GM12878 (cell line): ENCODE measurements around the gene CDON. TPM values are rescaled to one million over a fixed set of nuclear protein-coding genes. Genes with fewer than 3 reads are reported as not detected.

Experiments
- ATAC-seq: fragments of 200-7000 bp; cut with Tn5 transposase; 3 replicates; pipeline ENCODE4 v1.9.1; 2020; ENCODE audit warnings: mild to moderate bottlenecking, moderate library complexity
- BruUV-seq: library from RNA; stranded (reverse); fragments of 400-500 nt; replicated peaks from 2 replicates; lab custom pipeline; 2021; lab: Mats Ljungman, UMichigan
- CTCF ChIA-PET: fragments of 300-600 bp; sonication (Branson Sonifier 250); formaldehyde crosslinking; extraction: SDS; loops from one replicate; lab custom pipeline; 2021; ENCODE audit warnings: inconsistent platforms; lab: Yijun Ruan, JAX
- POLR2A ChIA-PET: fragments of 350-600 bp; formaldehyde crosslinking; extraction: SDS; loops from one replicate; lab custom pipeline; 2021; ENCODE audit warnings: inconsistent platforms; lab: Charles Lee
- RAD21 ChIA-PET: fragments of 300-600 bp; sonication (Branson Sonifier 250); formaldehyde crosslinking; loops from one replicate; lab custom pipeline; 2023; ENCODE audit warnings: antibody characterized with exemption; ENCODE audit not compliant: unreplicated experiment; lab: Charles Lee
- SMC1A ChIA-PET: fragments of 300-600 bp; sonication (Branson Sonifier 250); formaldehyde crosslinking; loops from one replicate; lab custom pipeline; 2023; ENCODE audit not compliant: unreplicated experiment, uncharacterized antibody; lab: Charles Lee
- DNase-seq: peaks from one replicate; pipeline ENCODE4 v3.0.0-alpha.2; 2011; ENCODE audit warnings: low read depth, low spot score
- FAIRE-seq: peaks from 3 replicates; lab custom pipeline; 2011; peaks lifted over from hg19 to GRCh38; lab: Jason Lieb, UNC
- H2AFZ ChIP-seq: 2 replicates; pipeline ENCODE4 v1.6.0; 2011; ENCODE audit warnings: low read depth, low read length, control low read depth; ENCODE audit not compliant: control insufficient read depth
- H3K27ac ChIP-seq: 2 replicates; pipeline ENCODE4 v1.5.1; 2011; ENCODE audit warnings: control low read depth; ENCODE audit not compliant: control insufficient read depth, insufficient read depth
- H3K27me3 ChIP-seq, 2 experiments: replicated peaks in 1 of 2; 2 replicates each; pipeline versions ENCODE4 v1.6.0 to v1.6.1; 2011; ENCODE audit warnings: low read length in 1 of 2; ENCODE audit not compliant: control insufficient read depth in 2 of 2, insufficient read depth in 2 of 2
- H3K36me3 ChIP-seq, 2 experiments: 2 replicates each; pipeline ENCODE4 v1.5.1; 2011; ENCODE audit warnings: low read length in 1 of 2; ENCODE audit not compliant: control insufficient read depth in 2 of 2, insufficient read depth in 2 of 2
- H3K4me1 ChIP-seq: 2 replicates; pipeline ENCODE4 v1.6.1; 2011; ENCODE audit warnings: mild to moderate bottlenecking, low read length, moderate library complexity, mixed read lengths; ENCODE audit not compliant: control insufficient read depth, insufficient read depth
- H3K4me2 ChIP-seq: 2 replicates; pipeline ENCODE4 v1.6.0; 2011; ENCODE audit warnings: control low read depth; ENCODE audit not compliant: control insufficient read depth, insufficient read depth
- H3K4me3 ChIP-seq: fragments of 200-600 bp; sonication (generic); 2 replicates; pipeline ENCODE4 v1.5.1; 2016
- H3K79me2 ChIP-seq: 2 replicates; pipeline ENCODE4 v1.6.0; 2011; ENCODE audit warnings: low read length; ENCODE audit not compliant: control insufficient read depth, insufficient read depth
- H3K9ac ChIP-seq: 2 replicates; pipeline ENCODE4 v1.8.0; 2011; ENCODE audit warnings: low read length, control low read depth, mixed read lengths; ENCODE audit not compliant: control insufficient read depth, insufficient read depth
- H3K9me3 ChIP-seq: replicated peaks from 3 replicates; pipeline ENCODE4 v1.5.1; 2011; ENCODE audit warnings: mild to moderate bottlenecking, low read length; ENCODE audit not compliant: control insufficient read depth, insufficient read depth
- H4K20me1 ChIP-seq: 2 replicates; pipeline ENCODE4 v1.6.0; 2011; ENCODE audit not compliant: control insufficient read depth, insufficient read depth
- CHD1 ChIP-seq: IDR thresholded peaks from 2 replicates; pipeline ENCODE4 v1.6.1; 2012; ENCODE audit warnings: low read depth, low read length, improper control_type of control experiment
- CHD2 ChIP-seq: IDR thresholded peaks from 2 replicates; pipeline ENCODE4 v1.6.1; 2011; ENCODE audit warnings: low read depth, low read length, improper control_type of control experiment, borderline replicate concordance
- FOS ChIP-seq: IDR thresholded peaks from 3 replicates; pipeline ENCODE4 v1.6.1; 2011; ENCODE audit warnings: borderline replicate concordance; ENCODE audit not compliant: insufficient read length; ENCODE audit errors: extremely low read depth
- KDM1A ChIP-seq: fragments of 200-600 bp; sonication (generic); IDR thresholded peaks from 2 replicates; pipeline ENCODE4 v1.6.1; 2016; ENCODE audit warnings: borderline replicate concordance
- MTA3 ChIP-seq: IDR thresholded peaks from 2 replicates; pipeline ENCODE4 v1.6.1; 2012; ENCODE audit warnings: low read length, inconsistent platforms, borderline replicate concordance
- NBN ChIP-seq: fragments of 450-650 bp; IDR thresholded peaks from 2 replicates; pipeline ENCODE4 v1.6.1; 2016
- POLR2A ChIP-seq: IDR thresholded peaks from 2 replicates; pipeline ENCODE4 v1.6.1; 2011; ENCODE audit warnings: low read depth, mild to moderate bottlenecking, low read length
- RB1 ChIP-seq: fragments of 450-650 bp; formaldehyde crosslinking; IDR thresholded peaks from 2 replicates; pipeline ENCODE4 v1.6.1; 2017; ENCODE audit warnings: mild to moderate bottlenecking, borderline replicate concordance
- SREBF1 ChIP-seq: IDR thresholded peaks from 2 replicates; pipeline ENCODE4 v1.6.1; 2012; ENCODE audit warnings: mild to moderate bottlenecking, low read length
- SREBF2 ChIP-seq: IDR thresholded peaks from 2 replicates; pipeline ENCODE4 v1.6.1; 2012; ENCODE audit warnings: mild to moderate bottlenecking, low read length
- WGBS: methylation state at CpG from one replicate; pipeline ENCODE4 v1.1.6; 2016; ENCODE audit warnings: low lambda C conversion rate; ENCODE audit not compliant: insufficient replicate concordance, insufficient coverage; ENCODE audit errors: missing lambda C conversion rate; 5-methylcytosine and 5-hydroxymethylcytosine counted together
- in situ Hi-C: fragments of 300-500 bp; cut with MboI; formaldehyde crosslinking; loops from 9 replicates; pipeline ENCODE4 v1.14.3; 2018; ENCODE audit warnings: mixed read lengths
- intact Hi-C: fragments of 100-400 bp; cut with micrococcal nuclease; formaldehyde crosslinking; loops from one replicate; pipeline ENCODE4 v1.14.2; 2022; ENCODE audit not compliant: unreplicated experiment
- polyA plus RNA-seq, 11 experiments: library from polyadenylated mRNA; depleted of rRNA in 4 of 11; unstranded in 6 of 11; stranded (reverse) in 5 of 11; fragments of >200 nt; fragmentation: Nextera tagmentation in 4 of 11; fragmentation: Illumina TruSeq in 1 of 11; extraction: Ambion mirVana in 4 of 11; extraction: Trizol in 1 of 11; gene quantifications; 1 replicate in 1 of 11; 2 replicates in 10 of 11; pipeline versions ENCODE4 v1.2.1 to v1.2.3, GENCODE V29; 2011 to 2016; ENCODE audit warnings: inconsistent platforms in 2 of 11, missing spikeins in 2 of 11, low read depth in 1 of 11
- total RNA-seq, 4 experiments: library from RNA; depleted of rRNA in 3 of 4; stranded (reverse); fragments of >200 nt in 3 of 4; fragmentation: Illumina TruSeq in 1 of 4; extraction: Trizol in 1 of 4; gene quantifications; 2 replicates each; pipeline versions ENCODE4 v1.2.1 to v1.2.3, GENCODE V29; 2013 to 2021
- TF ChIP-seq, protein P1 (sequence below): IDR thresholded peaks from 2 replicates; pipeline ENCODE4 v1.6.1; 2011; ENCODE audit warnings: borderline replicate concordance, low read depth, mild to moderate bottlenecking, moderate library complexity, low read length; ENCODE audit not compliant: insufficient read depth, poor library complexity, severe bottlenecking
- TF ChIP-seq, protein P2 (sequence below): fragments of 150-350 bp; IDR thresholded peaks from 2 replicates; pipeline ENCODE4 v1.6.1; 2014; ENCODE audit warnings: mild to moderate bottlenecking, low read depth, low read length
- TF ChIP-seq, protein P3 (sequence below): IDR thresholded peaks from 2 replicates; pipeline ENCODE4 v1.6.1; 2011; ENCODE audit warnings: low read depth, low read length, improper control_type of control experiment, borderline replicate concordance
- TF ChIP-seq, protein P4 (sequence below): fragments of 450-650 bp; IDR thresholded peaks from 2 replicates; pipeline ENCODE4 v1.6.1; 2016; ENCODE audit warnings: mild to moderate bottlenecking
- TF ChIP-seq, protein P5 (sequence below): IDR thresholded peaks from 2 replicates; pipeline ENCODE4 v1.6.1; 2011; ENCODE audit warnings: low read depth, mild to moderate bottlenecking, low read length, moderate library complexity, borderline replicate concordance; ENCODE audit errors: extremely low read depth
- TF ChIP-seq, protein P6 (sequence below): fragments of 450-650 bp; formaldehyde crosslinking; IDR thresholded peaks from 2 replicates; pipeline ENCODE4 v1.4.0; 2020; ENCODE audit warnings: mild to moderate bottlenecking, moderate library complexity

CDON gene
- total and polyA plus RNA-seq, 10 of the 15 experiments (the other 5 are each of a cell fraction or from before 2014, with no cell fraction given): 0.07 to 4.2 (median 0.36) TPM

DNA sequence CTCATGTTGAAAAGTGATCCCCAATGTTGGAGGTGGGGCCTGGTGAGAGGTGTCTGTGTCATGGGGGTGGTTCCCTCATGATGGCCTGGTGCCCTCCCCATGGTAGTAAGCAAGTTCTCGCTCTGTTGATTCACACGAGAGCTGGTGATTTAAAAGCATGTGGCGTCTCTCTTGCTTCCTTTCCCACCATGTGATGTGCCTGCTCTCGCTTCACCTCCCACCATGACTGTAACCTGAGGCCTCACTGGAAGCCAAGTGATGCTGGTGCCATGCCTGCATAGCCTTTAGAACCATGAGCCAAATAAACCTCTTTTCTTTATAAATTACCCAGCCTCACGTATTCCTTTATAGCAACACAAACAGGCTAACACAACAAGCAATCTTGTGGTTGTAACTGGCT is 64.4 kb downstream of the CDON start:
- H2AFZ ChIP-seq: no peak overlapping the region
- ChIA-PET RAD21 (no interaction called here), POLR2A (interaction anchor here (0.5 kb wide), 1 partner anchor 17 kb away, joined by 3 read pairs; no protein-coding TSS in a partner anchor), SMC1A (interaction anchor here (1.4 kb wide), 1 partner anchor 56 kb away, joined by 3 read pairs; no protein-coding TSS in a partner anchor), CTCF (interaction anchor here (1.4 kb wide), 1 partner anchor 190 kb away, joined by 4 read pairs; no protein-coding TSS in a partner anchor)
- H3K79me2 ChIP-seq: no peaks in the 10 kb centered on the region
- DNase-seq: no peak
- H3K36me3 ChIP-seq: no peaks in the 10 kb centered on the region
- no TSS peak for BruUV-seq
- H3K9me3 ChIP-seq: no peaks in the 10 kb centered on the region
- H3K4me1 ChIP-seq: peaks cover 8% of the 10 kb centered on the region
- no peak overlapping the region for H3K9ac ChIP-seq
- no peaks in the 10 kb centered on the region for H3K27me3 ChIP-seq
- WGBS: 57% methylated on average over 5 of the region's 5 CpGs
- in situ Hi-C loops (no loop called here), intact Hi-C loops (no loop called here)
- ATAC-seq: no peak
- FAIRE-seq: no peak
- no peak overlapping the region for H3K27ac ChIP-seq
- H3K4me2 ChIP-seq: no peak overlapping the region
- H4K20me1 ChIP-seq: no peaks in the 10 kb centered on the region
- H3K4me3 ChIP-seq: no peak overlapping the region
- TF ChIP-seq MTA3: no peak
- no peak for TF ChIP-seq SREBF1
- TF ChIP-seq, protein P1, sequence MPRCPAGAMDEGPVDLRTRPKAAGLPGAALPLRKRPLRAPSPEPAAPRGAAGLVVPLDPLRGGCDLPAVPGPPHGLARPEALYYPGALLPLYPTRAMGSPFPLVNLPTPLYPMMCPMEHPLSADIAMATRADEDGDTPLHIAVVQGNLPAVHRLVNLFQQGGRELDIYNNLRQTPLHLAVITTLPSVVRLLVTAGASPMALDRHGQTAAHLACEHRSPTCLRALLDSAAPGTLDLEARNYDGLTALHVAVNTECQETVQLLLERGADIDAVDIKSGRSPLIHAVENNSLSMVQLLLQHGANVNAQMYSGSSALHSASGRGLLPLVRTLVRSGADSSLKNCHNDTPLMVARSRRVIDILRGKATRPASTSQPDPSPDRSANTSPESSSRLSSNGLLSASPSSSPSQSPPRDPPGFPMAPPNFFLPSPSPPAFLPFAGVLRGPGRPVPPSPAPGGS: no peak
- TF ChIP-seq, protein P2, sequence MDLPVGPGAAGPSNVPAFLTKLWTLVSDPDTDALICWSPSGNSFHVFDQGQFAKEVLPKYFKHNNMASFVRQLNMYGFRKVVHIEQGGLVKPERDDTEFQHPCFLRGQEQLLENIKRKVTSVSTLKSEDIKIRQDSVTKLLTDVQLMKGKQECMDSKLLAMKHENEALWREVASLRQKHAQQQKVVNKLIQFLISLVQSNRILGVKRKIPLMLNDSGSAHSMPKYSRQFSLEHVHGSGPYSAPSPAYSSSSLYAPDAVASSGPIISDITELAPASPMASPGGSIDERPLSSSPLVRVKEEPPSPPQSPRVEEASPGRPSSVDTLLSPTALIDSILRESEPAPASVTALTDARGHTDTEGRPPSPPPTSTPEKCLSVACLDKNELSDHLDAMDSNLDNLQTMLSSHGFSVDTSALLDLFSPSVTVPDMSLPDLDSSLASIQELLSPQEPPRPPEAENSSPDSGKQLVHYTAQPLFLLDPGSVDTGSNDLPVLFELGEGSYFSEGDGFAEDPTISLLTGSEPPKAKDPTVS: no peak
- TF ChIP-seq POLR2A: no peak
- no peak for TF ChIP-seq SREBF2
- no peak for TF ChIP-seq KDM1A
- TF ChIP-seq RB1: no peak
- TF ChIP-seq, protein P3, sequence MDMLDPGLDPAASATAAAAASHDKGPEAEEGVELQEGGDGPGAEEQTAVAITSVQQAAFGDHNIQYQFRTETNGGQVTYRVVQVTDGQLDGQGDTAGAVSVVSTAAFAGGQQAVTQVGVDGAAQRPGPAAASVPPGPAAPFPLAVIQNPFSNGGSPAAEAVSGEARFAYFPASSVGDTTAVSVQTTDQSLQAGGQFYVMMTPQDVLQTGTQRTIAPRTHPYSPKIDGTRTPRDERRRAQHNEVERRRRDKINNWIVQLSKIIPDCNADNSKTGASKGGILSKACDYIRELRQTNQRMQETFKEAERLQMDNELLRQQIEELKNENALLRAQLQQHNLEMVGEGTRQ: no peak
- TF ChIP-seq, protein P4, sequence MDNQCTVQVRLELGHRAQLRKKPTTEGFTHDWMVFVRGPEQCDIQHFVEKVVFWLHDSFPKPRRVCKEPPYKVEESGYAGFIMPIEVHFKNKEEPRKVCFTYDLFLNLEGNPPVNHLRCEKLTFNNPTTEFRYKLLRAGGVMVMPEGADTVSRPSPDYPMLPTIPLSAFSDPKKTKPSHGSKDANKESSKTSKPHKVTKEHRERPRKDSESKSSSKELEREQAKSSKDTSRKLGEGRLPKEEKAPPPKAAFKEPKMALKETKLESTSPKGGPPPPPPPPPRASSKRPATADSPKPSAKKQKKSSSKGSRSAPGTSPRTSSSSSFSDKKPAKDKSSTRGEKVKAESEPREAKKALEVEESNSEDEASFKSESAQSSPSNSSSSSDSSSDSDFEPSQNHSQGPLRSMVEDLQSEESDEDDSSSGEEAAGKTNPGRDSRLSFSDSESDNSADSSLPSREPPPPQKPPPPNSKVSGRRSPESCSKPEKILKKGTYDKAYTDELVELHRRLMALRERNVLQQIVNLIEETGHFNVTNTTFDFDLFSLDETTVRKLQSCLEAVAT: no peak
- TF ChIP-seq, protein P5, sequence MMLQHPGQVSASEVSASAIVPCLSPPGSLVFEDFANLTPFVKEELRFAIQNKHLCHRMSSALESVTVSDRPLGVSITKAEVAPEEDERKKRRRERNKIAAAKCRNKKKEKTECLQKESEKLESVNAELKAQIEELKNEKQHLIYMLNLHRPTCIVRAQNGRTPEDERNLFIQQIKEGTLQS: no peak
- no peak for TF ChIP-seq CHD1
- TF ChIP-seq NBN: no peak
- TF ChIP-seq CHD2: no peak
- TF ChIP-seq FOS: no peak
- TF ChIP-seq, protein P6, sequence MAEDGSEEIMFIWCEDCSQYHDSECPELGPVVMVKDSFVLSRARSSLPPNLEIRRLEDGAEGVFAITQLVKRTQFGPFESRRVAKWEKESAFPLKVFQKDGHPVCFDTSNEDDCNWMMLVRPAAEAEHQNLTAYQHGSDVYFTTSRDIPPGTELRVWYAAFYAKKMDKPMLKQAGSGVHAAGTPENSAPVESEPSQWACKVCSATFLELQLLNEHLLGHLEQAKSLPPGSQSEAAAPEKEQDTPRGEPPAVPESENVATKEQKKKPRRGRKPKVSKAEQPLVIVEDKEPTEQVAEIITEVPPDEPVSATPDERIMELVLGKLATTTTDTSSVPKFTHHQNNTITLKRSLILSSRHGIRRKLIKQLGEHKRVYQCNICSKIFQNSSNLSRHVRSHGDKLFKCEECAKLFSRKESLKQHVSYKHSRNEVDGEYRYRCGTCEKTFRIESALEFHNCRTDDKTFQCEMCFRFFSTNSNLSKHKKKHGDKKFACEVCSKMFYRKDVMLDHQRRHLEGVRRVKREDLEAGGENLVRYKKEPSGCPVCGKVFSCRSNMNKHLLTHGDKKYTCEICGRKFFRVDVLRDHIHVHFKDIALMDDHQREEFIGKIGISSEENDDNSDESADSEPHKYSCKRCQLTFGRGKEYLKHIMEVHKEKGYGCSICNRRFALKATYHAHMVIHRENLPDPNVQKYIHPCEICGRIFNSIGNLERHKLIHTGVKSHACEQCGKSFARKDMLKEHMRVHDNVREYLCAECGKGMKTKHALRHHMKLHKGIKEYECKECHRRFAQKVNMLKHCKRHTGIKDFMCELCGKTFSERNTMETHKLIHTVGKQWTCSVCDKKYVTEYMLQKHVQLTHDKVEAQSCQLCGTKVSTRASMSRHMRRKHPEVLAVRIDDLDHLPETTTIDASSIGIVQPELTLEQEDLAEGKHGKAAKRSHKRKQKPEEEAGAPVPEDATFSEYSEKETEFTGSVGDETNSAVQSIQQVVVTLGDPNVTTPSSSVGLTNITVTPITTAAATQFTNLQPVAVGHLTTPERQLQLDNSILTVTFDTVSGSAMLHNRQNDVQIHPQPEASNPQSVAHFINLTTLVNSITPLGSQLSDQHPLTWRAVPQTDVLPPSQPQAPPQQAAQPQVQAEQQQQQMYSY: no peak
